GM23338 (cell line): ENCODE results near the gene TMEM245. TPM values are rescaled to one million over a fixed set of nuclear protein-coding genes. Genes with fewer than 3 reads are reported as not detected.
A peak's percentile ranks its signal among the peaks of the same experiment; 100 is the strongest.

Source experiments
- ATAC-seq: fragments of 200-7000 bp; cut with Tn5 transposase; 3 replicates; pipeline ENCODE4 v1.9.1; 2020
- DNase-seq: peaks from one replicate; pipeline ENCODE4 v3.0.0-alpha.2; 2015; ENCODE audit warnings: low spot score
- H2AFZ ChIP-seq: fragments of 200-600 bp; sonication (generic); 2 replicates; pipeline ENCODE4 v1.8.0; 2016; ENCODE audit warnings: antibody characterized with exemption, mild to moderate bottlenecking, moderate library complexity
- H3F3A ChIP-seq: fragments of 200-600 bp; sonication (generic); replicated peaks from 2 replicates; pipeline ENCODE4 v1.8.0; 2017; ENCODE audit warnings: antibody characterized with exemption, mixed run types, low read depth
- H3K27ac ChIP-seq: fragments of 200-600 bp; sonication (generic); 2 replicates; pipeline ENCODE4 v1.6.1; 2016; ENCODE audit warnings: low read depth
- H3K27me3 ChIP-seq: fragments of 200-600 bp; sonication (generic); 2 replicates; pipeline ENCODE4 v1.8.0; 2016; ENCODE audit warnings: mild to moderate bottlenecking, mixed run types, moderate library complexity; ENCODE audit not compliant: insufficient read depth
- H3K36me3 ChIP-seq: fragments of 200-600 bp; sonication (generic); 2 replicates; pipeline ENCODE4 v1.8.0; 2016; ENCODE audit warnings: mild to moderate bottlenecking; ENCODE audit not compliant: insufficient read depth
- H3K4me1 ChIP-seq: fragments of 200-600 bp; sonication (generic); 2 replicates; pipeline ENCODE4 v1.8.0; 2016; ENCODE audit warnings: mild to moderate bottlenecking, moderate library complexity; ENCODE audit not compliant: insufficient read depth
- H3K4me2 ChIP-seq: fragments of 200-600 bp; sonication (generic); 2 replicates; pipeline ENCODE4 v1.7.1; 2017; ENCODE audit warnings: mixed run types
- H3K4me3 ChIP-seq: fragments of 200-600 bp; sonication (generic); 2 replicates; pipeline ENCODE4 v1.6.1; 2016; ENCODE audit warnings: mixed run types
- H3K79me2 ChIP-seq: fragments of 200-600 bp; sonication (generic); replicated peaks from 2 replicates; pipeline ENCODE4 v1.8.0; 2017; ENCODE audit warnings: mild to moderate bottlenecking; ENCODE audit not compliant: insufficient read depth
- H3K9me2 ChIP-seq: fragments of 200-600 bp; sonication (generic); 2 replicates; pipeline ENCODE4 v1.8.0; 2017; ENCODE audit not compliant: insufficient read depth
- H4K20me1 ChIP-seq: fragments of 200-600 bp; sonication (generic); replicated peaks from 2 replicates; pipeline ENCODE4 v1.8.0; 2017; ENCODE audit warnings: mild to moderate bottlenecking; ENCODE audit not compliant: insufficient read depth
- H3K27ac Mint-ChIP-seq: 2 replicates; pipeline ENCODE4 v1.8.0; 2020; ENCODE audit warnings: inconsistent platforms, mild to moderate bottlenecking, moderate library complexity, mixed read lengths
- H3K27me3 Mint-ChIP-seq: 3 replicates; pipeline ENCODE4 v1.8.0; 2022; ENCODE audit warnings: low read depth, mild to moderate bottlenecking, moderate library complexity, mixed read lengths, inconsistent platforms; ENCODE audit not compliant: insufficient read depth, poor library complexity
- H3K36me3 Mint-ChIP-seq: 3 replicates; pipeline ENCODE4 v1.8.0; 2021; ENCODE audit warnings: low read depth, mild to moderate bottlenecking, inconsistent platforms, moderate library complexity, mixed read lengths
- H3K4me1 Mint-ChIP-seq: 3 replicates; pipeline ENCODE4 v1.8.0; 2020; ENCODE audit warnings: mild to moderate bottlenecking, inconsistent platforms, mixed read lengths
- H3K4me3 Mint-ChIP-seq: 3 replicates; pipeline ENCODE4 v1.8.0; 2021; ENCODE audit warnings: moderate library complexity, mild to moderate bottlenecking, inconsistent platforms, mixed read lengths
- H3K9me3 Mint-ChIP-seq: 3 replicates; pipeline ENCODE4 v1.8.0; 2020; ENCODE audit warnings: moderate library complexity, mild to moderate bottlenecking, inconsistent platforms, mixed read lengths
- ETS1 ChIP-seq: IDR thresholded peaks from 2 replicates; pipeline ENCODE4 v1.6.1; 2016; ENCODE audit warnings: antibody characterized with exemption
- EZH2phosphoT487 ChIP-seq: fragments of 200-600 bp; sonication (generic); IDR thresholded peaks from one replicate; pipeline ENCODE4 v1.8.1; 2018; ENCODE audit warnings: antibody characterized with exemption; ENCODE audit not compliant: unreplicated experiment
- JUNB ChIP-seq: IDR thresholded peaks from one replicate; pipeline ENCODE4 v1.6.1; 2016; ENCODE audit warnings: antibody characterized with exemption; ENCODE audit not compliant: unreplicated experiment
- POLR2AphosphoS5 ChIP-seq: IDR thresholded peaks from 2 replicates; pipeline ENCODE4 v1.6.1; 2016; ENCODE audit warnings: antibody characterized with exemption, low read depth
- polyA plus RNA-seq: library from polyadenylated mRNA; unstranded; fragments of >200 nt; fragmentation: Nextera tagmentation; extraction: Ambion mirVana; gene quantifications from 2 replicates; pipeline ENCODE4 v1.2.1, GENCODE V29; 2016
- total RNA-seq: library from RNA; depleted of rRNA; stranded (reverse); fragments of >200 nt; shearing (Covaris generic); gene quantifications from 2 replicates; pipeline ENCODE4 v1.2.3, GENCODE V29; 2014

The TMEM245 gene
- total and polyA plus RNA-seq, 2 experiments from 2014 or later: 17.3 to 64.1 TPM

- Histone ChIP-seq H2AFZ (no peak overlapping the region; the same call in 1 of the 2 replicates), H3K27me3 (peaks cover 13% of the 10 kb centered on the region), H3K4me1 (peaks cover 23% of the 10 kb centered on the region), H3K4me2 (peak overlapping the region; percentile 86), H3K79me2 (peaks cover 30% of the 10 kb centered on the region), H3F3A (peaks cover 6% of the 10 kb centered on the region), H4K20me1 (peaks cover 16% of the 10 kb centered on the region), H3K9me2 (no peaks in the 10 kb centered on the region), H3K4me3 (peak overlapping the region; percentile 68), H3K36me3 (no peaks in the 10 kb centered on the region), H3K27ac (peak overlapping the region; percentile 62)
- H3K9me3 Mint-ChIP-seq: no peaks in the 10 kb centered on the region
- DNase-seq: peak; percentile 50
- H3K4me1 Mint-ChIP-seq: peaks cover 28% of the 10 kb centered on the region
- H3K4me3 Mint-ChIP-seq: peak overlapping the region; percentile 84
- TF ChIP-seq ETS1: no peak
- no peak for TF ChIP-seq EZH2phosphoT487
- H3K27ac Mint-ChIP-seq: peak overlapping the region; percentile 93
- ATAC-seq: peak; percentile 82
- H3K27me3 Mint-ChIP-seq: peaks cover 13% of the 10 kb centered on the region
- H3K36me3 Mint-ChIP-seq: peaks cover 3% of the 10 kb centered on the region
Observed at GRCh38 chr9:109013679-109014607, 105.8 kb downstream of the TMEM245 start.

GRCh38 chr9:109012876-109013678 lies 106.7 kb downstream of the TMEM245 start, which contains the start of gene CTNNAL1:
Gene CTNNAL1 (minus strand): TSS chr9:109013499. CDS start chr9:109013442, 57 bp downstream.
- Mint-ChIP-seq H3K4me1 (peaks cover 28% of the 10 kb centered on the region), H3K4me3 (peak within 1 kb of the TSS; percentile 91), H3K36me3 (peaks cover 2% of the 10 kb centered on the region; the same call in 1 of the 3 replicates), H3K27ac (peak within 1 kb of the TSS; percentile 93), H3K9me3 (no peaks in the 10 kb centered on the region), H3K27me3 (peaks cover 13% of the 10 kb centered on the region)
- peaks cover 38% of the 10 kb centered on the region for H3K79me2 ChIP-seq
- H2AFZ ChIP-seq: peak within 1 kb of the TSS; percentile 60
- H3K9me2 ChIP-seq: no peaks in the 10 kb centered on the region
- H3K4me1 ChIP-seq: peaks cover 23% of the 10 kb centered on the region
- no peaks in the 10 kb centered on the region for H3K36me3 ChIP-seq
- H3K4me2 ChIP-seq: peak within 1 kb of the TSS; percentile 92
- TF ChIP-seq JUNB: no peak
- peak; percentile 81 for TF ChIP-seq POLR2AphosphoS5
- H3K27ac ChIP-seq: peak within 1 kb of the TSS; percentile 62
- DNase-seq (peak; percentile 96), ATAC-seq (peak; percentile 81)
- peak within 1 kb of the TSS; percentile 68 for H3K4me3 ChIP-seq
- H4K20me1 ChIP-seq: peaks cover 16% of the 10 kb centered on the region
- peaks cover 6% of the 10 kb centered on the region for H3F3A ChIP-seq
- peaks cover 13% of the 10 kb centered on the region for H3K27me3 ChIP-seq
